ENCODE data around the gene GPR183.

Gene GPR183

GRCh38 chr13:99327761-99328160 lies 20.6 kb upstream of the GPR183 start:
- H4K91ac ChIP-seq (ENCODE audit: low read depth, low read length, poor library complexity): no peak overlapping the region
- H2BK120ac ChIP-seq (ENCODE audit: low read depth, low read length): no peak overlapping the region
- no peaks in the 10 kb centered on the region for H3K79me1 ChIP-seq (ENCODE audit: low read depth, low read length)
- no peak overlapping the region for H3K4ac ChIP-seq (ENCODE audit: low read length)
- H2AFZ ChIP-seq (ENCODE audit: low read length): no peak overlapping the region
- no peak overlapping the region for H2BK5ac ChIP-seq (ENCODE audit: low read length)
- peaks cover 2 to 32% of the 10 kb centered on the region in 2 donors for H3K36me3 ChIP-seq (replicated peaks in 1 of 2; ENCODE audit: control insufficient read depth in 2 of 2, insufficient read depth in 2 of 2, low read length in 2 of 2)
- no peak overlapping the region for H2AK5ac ChIP-seq (ENCODE audit: low read depth, low read length)
- no peaks in the 10 kb centered on the region for H3K4me1 ChIP-seq (ENCODE audit: control insufficient read depth in 2 of 2, insufficient read depth in 1 of 2, low read depth in 1 of 2, low read length in 2 of 2)
- H2BK12ac ChIP-seq (ENCODE audit: low read length): no peak overlapping the region
- H3K14ac ChIP-seq (ENCODE audit: low read length): no peak overlapping the region
- no peak overlapping the region for H3K18ac ChIP-seq (ENCODE audit: low read length)
- peaks cover 0 to 1% (median 0%) of the 10 kb centered on the region in 3 experiments for H3K27me3 ChIP-seq (ENCODE audit: control insufficient read depth in 3 of 3, insufficient read depth in 3 of 3, low read depth in 1 of 3, low read length in 3 of 3)
- H3K9me3 ChIP-seq (replicated peaks in 1 of 2; ENCODE audit: control insufficient read depth in 2 of 2, insufficient read depth in 1 of 2, low read depth in 1 of 2, low read length in 2 of 2): peaks cover 0 to 2% of the 10 kb centered on the region in 2 donors
- H3K9ac ChIP-seq (ENCODE audit: low read depth, low read length, poor library complexity): no peak overlapping the region
- H3K4me2 ChIP-seq (ENCODE audit: insufficient read depth, low read length, poor library complexity, severe bottlenecking): no peak overlapping the region
- H3K27ac ChIP-seq (replicated peaks; ENCODE audit: low read length): no peak overlapping the region
- H3K4me3 ChIP-seq (ENCODE audit: low read length in 2 of 2): no peak overlapping the region
- no CpG with 5 or more reads among the region's 2 CpGs for WGBS, 2 donors (ENCODE audit: extremely low coverage in 2 of 2, insufficient read length in 2 of 2, insufficient replicate concordance in 1 of 2)
- no peak overlapping the region for H2BK15ac ChIP-seq (ENCODE audit: low read length)
- H3K23ac ChIP-seq (ENCODE audit: low read depth, low read length, poor library complexity): no peak overlapping the region
- no peak for DNase-seq (ENCODE audit: low spot score)
- no peak overlapping the region for H4K8ac ChIP-seq (ENCODE audit: low read depth, low read length)

- Histone ChIP-seq H2AK5ac (ENCODE audit: low read depth, low read length) (no peak overlapping the region), H3K4me1 (ENCODE audit: control insufficient read depth in 2 of 2, insufficient read depth in 1 of 2, low read depth in 1 of 2, low read length in 2 of 2) (no peaks in the 10 kb centered on the region), H2AFZ (ENCODE audit: low read length) (no peak overlapping the region), H3K4me3 (ENCODE audit: low read length in 2 of 2) (no peak overlapping the region), H2BK120ac (ENCODE audit: low read depth, low read length) (no peak overlapping the region), H3K27me3 (ENCODE audit: control insufficient read depth in 3 of 3, insufficient read depth in 3 of 3, low read depth in 1 of 3, low read length in 3 of 3) (peaks cover 0 to 1% (median 0%) of the 10 kb centered on the region in 3 experiments), H2BK15ac (ENCODE audit: low read length) (no peak overlapping the region), H3K79me1 (ENCODE audit: low read depth, low read length) (no peaks in the 10 kb centered on the region), H3K9me3 (replicated peaks in 1 of 2; ENCODE audit: control insufficient read depth in 2 of 2, insufficient read depth in 1 of 2, low read depth in 1 of 2, low read length in 2 of 2) (peaks cover 0 to 2% of the 10 kb centered on the region in 2 donors), H3K4ac (ENCODE audit: low read length) (no peak overlapping the region), H3K36me3 (replicated peaks in 1 of 2; ENCODE audit: control insufficient read depth in 2 of 2, insufficient read depth in 2 of 2, low read length in 2 of 2) (peaks cover 2 to 32% of the 10 kb centered on the region in 2 donors), H3K4me2 (ENCODE audit: insufficient read depth, low read length, poor library complexity, severe bottlenecking) (no peak overlapping the region), H3K27ac (replicated peaks; ENCODE audit: low read length) (no peak overlapping the region), H3K9ac (ENCODE audit: low read depth, low read length, poor library complexity) (no peak overlapping the region), H3K23ac (ENCODE audit: low read depth, low read length, poor library complexity) (no peak overlapping the region), H2BK5ac (ENCODE audit: low read length) (no peak overlapping the region), H4K91ac (ENCODE audit: low read depth, low read length, poor library complexity) (no peak overlapping the region), H2BK12ac (ENCODE audit: low read length) (no peak overlapping the region), H3K14ac (ENCODE audit: low read length) (no peak overlapping the region), H3K18ac (ENCODE audit: low read length) (no peak overlapping the region), H4K8ac (ENCODE audit: low read depth, low read length) (no peak overlapping the region)
- no CpG with 5 or more reads among the region's 2 CpGs for WGBS, 2 donors (ENCODE audit: extremely low coverage in 2 of 2, insufficient read length in 2 of 2, insufficient replicate concordance in 1 of 2)
- no peak for DNase-seq (ENCODE audit: low spot score)
Measured at GRCh38 chr13:99327126-99327525, 19.9 kb upstream of the GPR183 start.

- Histone ChIP-seq H3K4me3 (ENCODE audit: low read length in 2 of 2) (no peak overlapping the region), H2BK5ac (ENCODE audit: low read length) (no peak overlapping the region), H2BK12ac (ENCODE audit: low read length) (no peak overlapping the region), H3K14ac (ENCODE audit: low read length) (no peak overlapping the region), H3K27ac (replicated peaks; ENCODE audit: low read length) (no peak overlapping the region), H3K18ac (ENCODE audit: low read length) (no peak overlapping the region), H4K8ac (ENCODE audit: low read depth, low read length) (no peak overlapping the region), H2AK5ac (ENCODE audit: low read depth, low read length) (no peak overlapping the region), H3K4ac (ENCODE audit: low read length) (no peak overlapping the region), H3K4me2 (ENCODE audit: insufficient read depth, low read length, poor library complexity, severe bottlenecking) (no peak overlapping the region), H3K9me3 (replicated peaks in 1 of 2; ENCODE audit: control insufficient read depth in 2 of 2, insufficient read depth in 1 of 2, low read depth in 1 of 2, low read length in 2 of 2) (peaks cover 0 to 2% of the 10 kb centered on the region in 2 donors), H3K23ac (ENCODE audit: low read depth, low read length, poor library complexity) (no peak overlapping the region), H3K36me3 (replicated peaks in 1 of 2; ENCODE audit: control insufficient read depth in 2 of 2, insufficient read depth in 2 of 2, low read length in 2 of 2) (peaks cover 2 to 36% of the 10 kb centered on the region in 2 donors), H2BK15ac (ENCODE audit: low read length) (no peak overlapping the region), H3K4me1 (ENCODE audit: control insufficient read depth in 2 of 2, insufficient read depth in 1 of 2, low read depth in 1 of 2, low read length in 2 of 2) (no peaks in the 10 kb centered on the region), H3K79me1 (ENCODE audit: low read depth, low read length) (no peaks in the 10 kb centered on the region), H2AFZ (ENCODE audit: low read length) (no peak overlapping the region), H3K27me3 (ENCODE audit: control insufficient read depth in 3 of 3, insufficient read depth in 3 of 3, low read depth in 1 of 3, low read length in 3 of 3) (peaks cover 0 to 1% (median 0%) of the 10 kb centered on the region in 3 experiments), H4K91ac (ENCODE audit: low read depth, low read length, poor library complexity) (no peak overlapping the region), H2BK120ac (ENCODE audit: low read depth, low read length) (no peak overlapping the region), H3K9ac (ENCODE audit: low read depth, low read length, poor library complexity) (no peak overlapping the region)
- DNase-seq (ENCODE audit: low spot score): no peak
Measured at GRCh38 chr13:99326012-99326411, 18.8 kb upstream of the GPR183 start.

- Histone ChIP-seq H3K4me1 (ENCODE audit: control insufficient read depth in 2 of 2, insufficient read depth in 1 of 2, low read depth in 1 of 2, low read length in 2 of 2) (no peaks in the 10 kb centered on the region), H2AK5ac (ENCODE audit: low read depth, low read length) (no peak overlapping the region), H3K27ac (replicated peaks; ENCODE audit: low read length) (no peak overlapping the region), H3K14ac (ENCODE audit: low read length) (no peak overlapping the region), H3K4ac (ENCODE audit: low read length) (no peak overlapping the region), H3K18ac (ENCODE audit: low read length) (no peak overlapping the region), H3K27me3 (ENCODE audit: control insufficient read depth in 3 of 3, insufficient read depth in 3 of 3, low read depth in 1 of 3, low read length in 3 of 3) (no peaks in the 10 kb centered on the region), H2BK5ac (ENCODE audit: low read length) (no peak overlapping the region), H3K79me1 (ENCODE audit: low read depth, low read length) (no peaks in the 10 kb centered on the region), H2BK12ac (ENCODE audit: low read length) (no peak overlapping the region), H2BK15ac (ENCODE audit: low read length) (no peak overlapping the region), H4K8ac (ENCODE audit: low read depth, low read length) (no peak overlapping the region), H2AFZ (ENCODE audit: low read length) (no peak overlapping the region), H3K23ac (ENCODE audit: low read depth, low read length, poor library complexity) (no peak overlapping the region), H3K4me3 (ENCODE audit: low read length in 2 of 2) (no peak overlapping the region), H4K91ac (ENCODE audit: low read depth, low read length, poor library complexity) (no peak overlapping the region), H3K9me3 (replicated peaks in 1 of 2; ENCODE audit: control insufficient read depth in 2 of 2, insufficient read depth in 1 of 2, low read depth in 1 of 2, low read length in 2 of 2) (no peaks in the 10 kb centered on the region), H3K36me3 (replicated peaks in 1 of 2; ENCODE audit: control insufficient read depth in 2 of 2, insufficient read depth in 2 of 2, low read length in 2 of 2) (peaks cover 4 to 34% of the 10 kb centered on the region in 2 donors), H2BK120ac (ENCODE audit: low read depth, low read length) (no peak overlapping the region), H3K4me2 (ENCODE audit: insufficient read depth, low read length, poor library complexity, severe bottlenecking) (no peak overlapping the region), H3K9ac (ENCODE audit: low read depth, low read length, poor library complexity) (no peak overlapping the region)
- no peak for DNase-seq (ENCODE audit: low spot score)
- WGBS, 2 donors (ENCODE audit: extremely low coverage in 2 of 2, insufficient read length in 2 of 2, insufficient replicate concordance in 1 of 2): no CpG with 5 or more reads among the region's 3 CpGs
Measured at GRCh38 chr13:99323488-99323887, 16.3 kb upstream of the GPR183 start.

Data from neuronal stem cell (in vitro differentiated cells).